ENCODE results near the gene ERG.

ERG gene

GRCh38 chr21:38496224-38496623, 2.1 kb downstream of the ERG start:
- DNase-seq, result no peak

- DNase-seq, result no peak
Observed at GRCh38 chr21:38495696-38496095, 2.6 kb downstream of the ERG start.

GRCh38 chr21:38495242-38495641, 3.0 kb downstream of the ERG start:
- DNase-seq, result no peak

GRCh38 chr21:38494703-38495102, 3.6 kb downstream of the ERG start:
- peak in 3 of 4 experiments; percentile 27 to 52 (median 39) for DNase-seq

- DNase-seq, result no peak
Observed at GRCh38 chr21:38494251-38494642, 4.0 kb downstream of the ERG start.

GRCh38 chr21:38493549-38494250, 4.6 kb downstream of the ERG start:
- DNase-seq, result no peak

GRCh38 chr21:38492007-38492406, 6.3 kb downstream of the ERG start:
- no peak for DNase-seq

- DNase-seq, result no peak
Observed at GRCh38 chr21:38491536-38491935, 6.7 kb downstream of the ERG start.

- no peak for DNase-seq
Observed at GRCh38 chr21:38490411-38491020, 7.8 kb downstream of the ERG start.

GRCh38 chr21:38489729-38490128, 8.5 kb downstream of the ERG start:
- no peak for DNase-seq

GRCh38 chr21:38489271-38489652, 9.0 kb downstream of the ERG start:
- DNase-seq, result no peak

GRCh38 chr21:38488640-38489270, 9.5 kb downstream of the ERG start:
- DNase-seq, result peak in 2 of 4 experiments; percentile 31 to 32

GRCh38 chr21:38487901-38488639, 10.2 kb downstream of the ERG start:
- DNase-seq, result no peak

GRCh38 chr21:38486706-38487105, 11.6 kb downstream of the ERG start:
- DNase-seq, result peak; percentile 79 to 92 (median 84)

GRCh38 chr21:38486221-38486620, 12.1 kb downstream of the ERG start:
- peak in 1 of 4 experiments; percentile 32 for DNase-seq

- no peak for DNase-seq
Observed at GRCh38 chr21:38479641-38480525, 18.4 kb downstream of the ERG start.

GRCh38 chr21:38478782-38479181, 19.5 kb downstream of the ERG start:
- DNase-seq, result peak; percentile 80 to 94 (median 86)

- DNase-seq, result peak in 2 of 4 experiments; percentile 9 to 53
Observed at GRCh38 chr21:38477226-38477625, 21.1 kb downstream of the ERG start.

- DNase-seq, result peak; percentile 32 to 54 (median 38)
Observed at GRCh38 chr21:38476385-38476784, 21.9 kb downstream of the ERG start.

GRCh38 chr21:38475519-38475918, 22.8 kb downstream of the ERG start:
- no peak for DNase-seq

GRCh38 chr21:38474796-38475195, 23.5 kb downstream of the ERG start:
- no peak for DNase-seq

GRCh38 chr21:38474124-38474523, 24.2 kb downstream of the ERG start:
- peak in 2 of 4 experiments; percentile 29 to 49 for DNase-seq

All from suppressor macrophage (primary cell).